Spinal cord (tissue), 10 donors: Measurements from ENCODE around the gene AGRP. TPM values are rescaled to one million over a fixed set of nuclear protein-coding genes. Genes with fewer than 3 reads are reported as not detected.
A peak's percentile ranks its signal among the peaks of the same experiment; 100 is the strongest.

Source experiments
- DNase-seq, 6 donors: peaks; one replicate each; pipeline versions ENCODE4 v3.0.0 to v3.0.0-alpha.2; 2013 to 2015; ENCODE audit warnings: low spot score in 6 of 6, low read depth in 4 of 6
- H3K27ac ChIP-seq: one replicate; pipeline ENCODE4 v1.5.1; 2013; ENCODE audit warnings: low read depth, low read length, control low read depth
- H3K27me3 ChIP-seq: one replicate; pipeline ENCODE4 v1.6.1; 2013; ENCODE audit warnings: low read length; ENCODE audit not compliant: control insufficient read depth, insufficient read depth
- H3K36me3 ChIP-seq: one replicate; pipeline ENCODE4 v1.6.1; 2013; ENCODE audit warnings: low read length; ENCODE audit not compliant: control insufficient read depth, insufficient read depth
- H3K4me1 ChIP-seq: one replicate; pipeline ENCODE4 v1.6.1; 2013; ENCODE audit warnings: low read length; ENCODE audit not compliant: control insufficient read depth, insufficient read depth
- H3K4me3 ChIP-seq: one replicate; pipeline ENCODE4 v1.5.1; 2013; ENCODE audit warnings: low read depth, low read length, control low read depth
- H3K9me3 ChIP-seq: one replicate; pipeline ENCODE4 v1.6.1; 2013; ENCODE audit warnings: low read length; ENCODE audit not compliant: control insufficient read depth, insufficient read depth
- WGBS: methylation state at CpG from one replicate; pipeline ENCODE4 v1.1.5; 2013; ENCODE audit warnings: missing lambda C conversion rate; ENCODE audit not compliant: insufficient coverage; 5-methylcytosine and 5-hydroxymethylcytosine counted together
- long read RNA-seq, 4 donors: transcript quantifications; one replicate each; lab custom pipeline, GENCODE V29; 2026
- polyA plus RNA-seq, 2 donors: library from polyadenylated mRNA; unstranded; fragments of 120-200 nt; gene quantifications; one replicate each; pipeline ENCODE4 v1.2.1, GENCODE V29; 2013; ENCODE audit not compliant: insufficient read length in 2 of 2
- total RNA-seq, 2 donors: library from RNA; depleted of rRNA in 1 of 2; stranded (reverse); fragments of 120-200 nt in 1 of 2; fragments of >200 nt in 1 of 2; gene quantifications; one replicate each; pipeline versions ENCODE4 v1.2.3 to v1.2.4, GENCODE V29; 2013 to 2014
- donor health status: healthy.

The AGRP gene, protein sequence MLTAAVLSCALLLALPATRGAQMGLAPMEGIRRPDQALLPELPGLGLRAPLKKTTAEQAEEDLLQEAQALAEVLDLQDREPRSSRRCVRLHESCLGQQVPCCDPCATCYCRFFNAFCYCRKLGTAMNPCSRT
- not detected for total RNA-seq
- under 1 TPM; 0.35 to 0.56 TPM for polyA plus RNA-seq
- long read RNA-seq, donor 1 = 0 reads
- long read RNA-seq, donor 2 = 0 reads
- long read RNA-seq, donor 3 = 0 reads
- long read RNA-seq, donor 4 = 0 reads

DNA sequence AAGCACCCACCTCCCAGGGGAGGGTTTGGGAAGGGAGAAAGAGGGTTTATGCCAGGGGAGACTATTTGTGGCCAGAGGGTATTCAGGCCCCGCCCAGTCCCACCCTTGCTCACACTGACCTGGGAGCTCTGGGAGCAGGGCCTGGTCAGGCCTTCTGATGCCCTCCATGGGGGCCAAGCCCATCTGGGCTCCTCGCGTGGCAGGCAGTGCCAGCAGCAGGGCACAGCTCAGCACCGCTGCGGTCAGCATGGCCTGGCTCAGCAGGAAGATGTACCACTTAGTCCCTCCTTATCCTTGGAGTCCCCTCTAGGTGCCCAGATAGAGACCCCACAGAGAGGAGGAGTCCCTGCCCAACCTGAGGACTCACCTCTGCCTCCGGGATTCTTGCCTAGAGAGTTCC is at the start of gene AGRP:
TSS of gene AGRP (minus strand) at position 398 of the 400 bp plus-strand sequence. CDS start at position 249, 149 bp downstream.
- Histone ChIP-seq H3K4me3 (no peak within 1 kb of the TSS), H3K9me3 (no peaks in the 10 kb centered on the region), H3K27me3 (no peaks in the 10 kb centered on the region), H3K36me3 (peaks cover 31% of the 10 kb centered on the region), H3K27ac (no peak within 1 kb of the TSS), H3K4me1 (peaks cover 38% of the 10 kb centered on the region)
- WGBS = 97% methylated on average over 6 of the region's 6 CpGs
- DNase-seq = no peak

DNA sequence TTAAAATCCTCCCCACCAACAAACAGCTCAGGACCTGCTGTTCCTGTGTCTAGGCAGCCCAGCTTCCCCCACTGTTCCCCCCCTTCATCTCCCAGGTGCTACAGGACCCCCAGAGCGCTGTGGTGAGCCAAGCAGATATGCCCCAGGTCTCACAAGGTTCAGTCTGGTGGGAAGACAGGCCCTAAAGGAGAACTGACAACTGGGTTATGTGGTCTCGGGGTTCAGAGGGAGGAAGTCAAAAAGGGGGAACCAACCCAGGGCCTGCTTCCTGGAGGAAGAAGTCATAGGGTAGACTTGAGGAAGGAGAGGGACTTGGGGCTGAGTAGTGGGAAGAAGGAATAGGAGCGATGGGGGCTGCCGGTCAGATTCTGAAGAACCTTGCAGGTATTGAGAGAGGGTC is 47.9 kb upstream of the AGRP start:
- DNase-seq = no peak
- no peak overlapping the region for H3K4me3 ChIP-seq
- WGBS = 67% methylated on average over 4 of the region's 4 CpGs
- H3K27ac ChIP-seq = no peak overlapping the region
- H3K36me3 ChIP-seq = peaks cover 6% of the 10 kb centered on the region
- H3K27me3 ChIP-seq = no peaks in the 10 kb centered on the region
- no peaks in the 10 kb centered on the region for H3K9me3 ChIP-seq
- peaks cover 36% of the 10 kb centered on the region for H3K4me1 ChIP-seq

DNA sequence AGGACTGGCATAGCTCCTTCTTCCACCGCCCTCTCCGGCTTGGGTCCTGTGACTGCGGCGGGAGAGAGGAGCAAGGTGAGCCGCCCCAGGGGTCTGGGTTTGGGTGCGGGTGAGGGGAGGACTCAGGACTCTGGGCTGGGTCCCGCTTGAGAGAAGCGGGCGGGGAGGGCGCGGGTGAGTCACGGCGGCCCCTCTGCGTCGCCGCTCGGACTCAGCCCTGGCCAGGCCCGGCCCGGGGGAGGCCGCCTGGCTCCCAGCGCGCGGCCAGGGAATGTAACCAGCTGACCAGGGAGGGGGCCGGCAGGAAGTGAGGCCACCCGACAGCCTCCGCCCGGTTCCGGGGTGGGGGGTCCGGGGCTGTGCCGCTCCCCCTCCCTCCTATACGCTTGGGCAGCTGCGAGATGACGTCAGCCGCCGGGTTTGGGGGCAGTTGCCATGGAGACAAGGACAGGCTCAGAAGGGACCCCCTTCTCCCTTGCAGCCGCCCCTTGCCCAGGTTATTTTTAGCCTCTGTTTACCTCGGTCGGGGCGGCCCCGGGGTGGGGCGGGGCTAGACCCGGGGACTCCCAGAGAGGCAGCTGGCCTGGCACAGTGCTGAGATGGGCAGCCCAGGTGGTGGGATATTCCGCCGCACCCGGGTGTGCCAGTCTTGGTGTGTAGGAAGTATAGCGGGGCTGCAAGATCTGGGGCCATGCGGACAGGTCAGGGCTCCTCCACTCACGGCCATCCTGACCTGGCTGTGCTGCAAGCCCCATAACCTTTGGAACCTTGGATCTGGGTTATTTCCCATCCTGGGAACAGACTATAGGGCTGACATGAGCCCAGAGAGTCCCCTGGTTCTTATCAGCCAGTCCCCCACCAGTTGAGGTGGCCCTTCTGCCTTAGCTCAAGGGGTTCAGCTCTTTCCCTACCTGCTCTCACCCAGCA is 46.9 kb upstream of the AGRP start:
- no peaks in the 10 kb centered on the region for H3K27me3 ChIP-seq
- peak overlapping the region; percentile 65 for H3K27ac ChIP-seq
- H3K4me3 ChIP-seq = peak overlapping the region; percentile 72
- H3K36me3 ChIP-seq = peaks cover 5% of the 10 kb centered on the region
- WGBS = 3% methylated on average over 45 of the region's 48 CpGs
- peaks cover 35% of the 10 kb centered on the region for H3K4me1 ChIP-seq
- H3K9me3 ChIP-seq = no peaks in the 10 kb centered on the region
- DNase-seq = peak in 2 of 6 donors; percentile 83 to 85

DNA sequence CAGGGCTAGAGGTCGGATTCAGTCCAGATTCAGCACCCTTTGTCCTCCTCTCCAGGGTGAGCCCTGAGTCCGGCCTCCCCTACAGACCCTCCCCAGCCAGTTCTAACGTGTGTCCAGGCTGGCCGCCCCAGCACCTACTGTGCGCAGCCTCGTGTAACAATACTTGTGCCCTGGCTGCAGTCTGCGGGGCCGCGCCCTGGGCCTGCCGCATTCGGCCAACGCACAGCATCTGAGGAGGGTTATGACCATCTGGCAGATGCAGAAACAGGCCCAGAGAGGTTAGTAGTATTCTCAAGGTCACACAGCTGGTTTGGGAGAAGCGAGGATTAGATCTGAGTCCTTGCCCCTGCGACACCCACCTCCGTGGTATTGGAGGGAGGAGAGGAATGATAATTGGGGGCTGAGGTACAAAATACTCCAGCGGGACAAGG is 46.2 kb upstream of the AGRP start:
- no peaks in the 10 kb centered on the region for H3K27me3 ChIP-seq
- H3K36me3 ChIP-seq = peaks cover 2% of the 10 kb centered on the region
- H3K9me3 ChIP-seq = no peaks in the 10 kb centered on the region
- 3% methylated on average over 14 of the region's 16 CpGs for WGBS
- peak overlapping the region; percentile 65 for H3K27ac ChIP-seq
- peak in 1 of 6 donors; percentile 41 for DNase-seq
- H3K4me3 ChIP-seq = peak overlapping the region; percentile 72
- H3K4me1 ChIP-seq = peaks cover 32% of the 10 kb centered on the region

DNA sequence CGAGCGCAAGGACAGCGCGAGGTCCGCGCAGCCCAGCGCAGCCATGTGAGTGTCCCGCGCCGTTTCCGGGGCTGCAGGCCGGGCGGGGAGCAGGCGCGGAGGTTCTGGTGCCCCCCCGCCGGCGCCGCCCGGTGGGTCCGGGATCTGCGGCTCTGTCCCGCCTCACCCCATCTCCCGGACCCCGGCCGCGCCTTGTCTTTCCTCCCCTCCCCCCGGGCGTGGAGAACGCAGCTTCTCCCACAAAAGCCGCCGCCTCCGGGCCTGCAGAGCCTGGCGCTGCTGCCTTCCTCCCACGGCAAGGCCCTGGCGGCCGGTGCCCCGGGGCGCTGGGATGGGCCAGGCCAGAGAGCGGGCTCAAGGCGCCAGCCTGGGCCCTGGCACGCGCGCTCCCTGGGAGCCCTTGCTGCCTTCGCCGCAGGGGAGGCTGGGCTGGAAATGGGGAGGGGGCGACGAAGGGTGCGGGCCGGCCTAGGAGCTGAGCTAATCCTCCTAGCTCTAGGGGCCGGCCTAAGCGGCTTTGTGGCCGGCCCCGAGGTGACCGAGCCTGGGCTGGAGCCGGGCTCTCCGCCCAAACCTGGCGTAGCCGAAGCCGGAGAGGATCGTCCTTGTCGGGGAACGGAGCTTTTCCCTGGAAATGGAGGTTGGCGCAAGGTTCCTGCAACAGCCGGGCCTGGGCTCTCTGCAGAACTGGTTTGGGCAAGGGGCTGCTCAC is 45.7 kb upstream of the AGRP start:
- peaks cover 2% of the 10 kb centered on the region for H3K36me3 ChIP-seq
- peaks cover 32% of the 10 kb centered on the region for H3K4me1 ChIP-seq
- H3K27me3 ChIP-seq = no peaks in the 10 kb centered on the region
- H3K9me3 ChIP-seq = no peaks in the 10 kb centered on the region
- DNase-seq = peak in 2 of 6 donors; percentile 71 to 74
- H3K27ac ChIP-seq = peak overlapping the region; percentile 65
- 0% methylated on average over 65 of the region's 65 CpGs for WGBS
- H3K4me3 ChIP-seq = peak overlapping the region; percentile 72

DNA sequence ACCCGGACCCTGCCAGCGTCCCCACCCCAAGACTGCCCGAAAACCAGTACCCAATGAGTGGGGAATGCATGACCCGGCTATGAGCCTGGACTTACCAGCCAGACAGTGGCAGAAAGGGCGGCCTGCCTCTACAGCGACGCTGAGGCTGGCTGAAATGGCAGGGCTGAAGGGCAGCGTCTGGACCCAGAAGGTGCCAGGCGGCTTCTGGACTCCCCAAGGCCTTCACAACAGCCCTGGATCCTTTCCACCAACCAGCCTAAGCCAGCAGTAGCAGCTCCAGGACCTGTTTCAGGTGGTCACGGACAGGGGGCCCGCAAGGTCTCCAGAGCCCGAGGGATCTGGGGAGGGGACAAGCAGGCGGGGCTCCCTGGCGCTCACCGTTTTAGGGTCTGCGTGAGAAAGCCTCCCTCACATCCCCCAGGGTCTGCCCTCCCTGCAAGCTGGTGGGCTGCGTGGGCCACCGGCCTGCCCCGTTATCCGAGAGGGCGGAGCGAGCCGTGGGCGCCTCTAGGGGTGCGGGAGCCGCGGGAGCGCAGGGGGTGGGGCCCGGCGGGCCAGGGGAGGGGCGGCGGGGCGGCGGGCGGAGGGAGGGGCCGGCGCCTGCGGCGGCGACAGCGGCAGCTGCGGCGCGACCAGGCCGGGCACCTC is 45.0 kb upstream of the AGRP start, which contains the start of gene RIPOR1:
TSS of gene RIPOR1 (plus strand) at position 608 of the 648 bp plus-strand sequence. CDS start 9,618 bp downstream, outside the sequence.
- WGBS = 15% methylated on average over 42 of the region's 45 CpGs

DNA sequence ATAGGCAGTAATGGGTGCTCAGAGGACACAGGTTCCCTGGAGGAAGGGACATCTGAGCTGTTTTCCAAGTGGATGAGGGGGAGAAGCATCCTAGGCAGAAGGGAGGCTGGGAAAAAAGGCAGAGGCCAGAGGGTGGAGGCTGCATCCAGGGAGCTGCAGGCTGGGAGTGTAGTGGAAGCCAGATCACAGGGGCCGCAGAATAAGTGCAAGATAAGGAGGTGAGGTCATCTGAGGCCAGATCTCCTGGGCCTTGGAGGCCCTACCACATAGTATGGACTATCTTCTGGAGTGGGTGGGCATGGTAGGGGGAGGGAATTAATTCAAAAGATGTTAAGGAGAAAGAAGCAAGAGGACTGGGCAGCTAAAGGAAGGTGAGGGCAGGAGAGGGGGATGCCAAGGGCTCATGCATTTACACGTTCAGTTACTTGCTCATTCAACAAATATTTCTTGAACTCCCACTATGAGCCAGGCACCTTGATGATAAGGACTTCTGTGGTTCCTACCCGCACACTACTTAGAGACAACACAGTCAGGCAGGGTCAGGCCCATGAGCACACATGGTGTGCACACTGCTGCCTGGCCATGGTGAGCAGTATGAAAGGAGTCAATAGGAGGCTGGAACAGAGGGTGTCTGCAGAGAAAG is 42.9 kb upstream of the AGRP start:
- WGBS = 100% methylated on average over 2 of the region's 3 CpGs
- Histone ChIP-seq H3K4me1 (peaks cover 37% of the 10 kb centered on the region), H3K9me3 (no peaks in the 10 kb centered on the region), H3K36me3 (peaks cover 2% of the 10 kb centered on the region), H3K27ac (no peak overlapping the region), H3K27me3 (no peaks in the 10 kb centered on the region), H3K4me3 (no peak overlapping the region)
- DNase-seq = no peak

More for the DNA sequence above, 45.0 kb upstream of the AGRP start, which contains the start of gene RIPOR1:
- H3K4me1 ChIP-seq = peaks cover 32% of the 10 kb centered on the region
- H3K9me3 ChIP-seq = no peaks in the 10 kb centered on the region
- H3K4me3 ChIP-seq = peak within 1 kb of the TSS; percentile 72
- no peaks in the 10 kb centered on the region for H3K27me3 ChIP-seq
- H3K27ac ChIP-seq = peak within 1 kb of the TSS; percentile 67
- peak in 2 of 6 donors; percentile 79 to 80 for DNase-seq
- peaks cover 2% of the 10 kb centered on the region for H3K36me3 ChIP-seq

DNA sequence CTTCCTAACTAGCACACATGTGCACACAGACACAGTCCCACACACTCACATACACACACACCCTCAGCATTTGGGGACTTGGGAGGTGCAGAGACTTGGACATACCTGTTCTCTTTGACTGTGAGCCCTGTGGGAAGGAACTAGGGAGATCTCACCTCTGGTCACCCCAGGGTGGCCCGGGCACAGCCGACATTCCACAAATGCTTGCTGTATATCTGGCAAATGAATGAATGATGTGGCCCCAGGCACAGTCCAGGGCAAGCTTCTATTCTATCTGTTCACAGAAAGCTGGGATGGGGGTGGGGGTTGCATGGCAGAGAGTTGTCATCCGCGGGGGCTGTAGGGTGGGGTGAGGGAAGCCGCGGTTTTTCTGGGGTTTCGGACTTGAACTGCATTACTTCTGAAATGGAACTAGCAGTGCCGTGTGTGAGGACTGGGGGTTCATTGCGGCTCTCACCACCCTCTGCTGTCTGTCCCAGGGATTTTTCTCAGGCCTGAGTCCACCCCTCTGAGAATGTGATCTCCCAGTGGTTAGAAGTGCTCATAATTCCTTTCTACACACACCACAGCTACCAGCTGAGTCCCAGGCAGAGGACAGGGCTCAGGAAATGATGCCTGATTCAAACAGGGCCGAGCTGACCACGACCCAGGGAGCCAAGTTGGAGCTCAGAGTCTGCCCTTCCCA is 42.0 kb upstream of the AGRP start:
- Histone ChIP-seq H3K27ac (no peak overlapping the region), H3K4me1 (peaks cover 30% of the 10 kb centered on the region), H3K27me3 (no peaks in the 10 kb centered on the region), H3K4me3 (no peak overlapping the region), H3K36me3 (no peaks in the 10 kb centered on the region), H3K9me3 (no peaks in the 10 kb centered on the region)
- WGBS = 64% methylated on average over 9 of the region's 11 CpGs
- DNase-seq = no peak
